ENCODE measurements around the gene CLNK. TPM values are rescaled to one million over a fixed set of nuclear protein-coding genes. Genes with fewer than 3 reads are reported as not detected.

The CLNK gene
- total RNA-seq, 1 donor from 2014 or later: not detected

DNA sequence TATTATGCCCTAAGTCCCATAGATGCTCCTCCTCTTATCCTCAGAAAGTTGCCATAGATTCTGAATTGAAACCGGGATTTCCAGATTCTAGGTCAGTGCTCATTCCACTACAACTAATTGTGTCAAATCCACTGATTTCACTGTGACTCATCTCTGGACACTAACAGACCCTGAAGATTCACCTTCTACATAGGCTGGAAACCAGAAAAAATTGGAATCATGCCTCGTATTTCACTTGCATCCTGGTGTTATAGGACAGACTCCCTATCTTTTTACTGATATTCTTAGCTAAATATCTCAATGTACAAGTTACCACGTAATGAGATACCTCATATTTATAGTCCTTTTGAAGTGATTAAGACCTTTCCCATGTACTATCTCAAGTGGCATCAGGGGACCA lies 36.7 kb downstream of the CLNK start:
- H3K9me3 Mint-ChIP-seq (ENCODE audit: unreplicated experiment): no peaks in the 10 kb centered on the region
- H3K27me3 Mint-ChIP-seq (ENCODE audit: unreplicated experiment): peaks cover 4% of the 10 kb centered on the region
- no peak overlapping the region for H3K27ac Mint-ChIP-seq (ENCODE audit: unreplicated experiment)
- H3K4me3 Mint-ChIP-seq (ENCODE audit: unreplicated experiment): no peak overlapping the region
- no peak for DNase-seq (ENCODE audit: low spot score)
- no peaks in the 10 kb centered on the region for H3K4me1 Mint-ChIP-seq (ENCODE audit: unreplicated experiment)
- TF ChIP-seq, protein P1, sequence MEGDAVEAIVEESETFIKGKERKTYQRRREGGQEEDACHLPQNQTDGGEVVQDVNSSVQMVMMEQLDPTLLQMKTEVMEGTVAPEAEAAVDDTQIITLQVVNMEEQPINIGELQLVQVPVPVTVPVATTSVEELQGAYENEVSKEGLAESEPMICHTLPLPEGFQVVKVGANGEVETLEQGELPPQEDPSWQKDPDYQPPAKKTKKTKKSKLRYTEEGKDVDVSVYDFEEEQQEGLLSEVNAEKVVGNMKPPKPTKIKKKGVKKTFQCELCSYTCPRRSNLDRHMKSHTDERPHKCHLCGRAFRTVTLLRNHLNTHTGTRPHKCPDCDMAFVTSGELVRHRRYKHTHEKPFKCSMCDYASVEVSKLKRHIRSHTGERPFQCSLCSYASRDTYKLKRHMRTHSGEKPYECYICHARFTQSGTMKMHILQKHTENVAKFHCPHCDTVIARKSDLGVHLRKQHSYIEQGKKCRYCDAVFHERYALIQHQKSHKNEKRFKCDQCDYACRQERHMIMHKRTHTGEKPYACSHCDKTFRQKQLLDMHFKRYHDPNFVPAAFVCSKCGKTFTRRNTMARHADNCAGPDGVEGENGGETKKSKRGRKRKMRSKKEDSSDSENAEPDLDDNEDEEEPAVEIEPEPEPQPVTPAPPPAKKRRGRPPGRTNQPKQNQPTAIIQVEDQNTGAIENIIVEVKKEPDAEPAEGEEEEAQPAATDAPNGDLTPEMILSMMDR (IDR thresholded peaks at IDR 0.05; ENCODE audit: unreplicated experiment): no peak
- no peaks in the 10 kb centered on the region for H3K36me3 Mint-ChIP-seq (ENCODE audit: low read depth, unreplicated experiment)

DNA sequence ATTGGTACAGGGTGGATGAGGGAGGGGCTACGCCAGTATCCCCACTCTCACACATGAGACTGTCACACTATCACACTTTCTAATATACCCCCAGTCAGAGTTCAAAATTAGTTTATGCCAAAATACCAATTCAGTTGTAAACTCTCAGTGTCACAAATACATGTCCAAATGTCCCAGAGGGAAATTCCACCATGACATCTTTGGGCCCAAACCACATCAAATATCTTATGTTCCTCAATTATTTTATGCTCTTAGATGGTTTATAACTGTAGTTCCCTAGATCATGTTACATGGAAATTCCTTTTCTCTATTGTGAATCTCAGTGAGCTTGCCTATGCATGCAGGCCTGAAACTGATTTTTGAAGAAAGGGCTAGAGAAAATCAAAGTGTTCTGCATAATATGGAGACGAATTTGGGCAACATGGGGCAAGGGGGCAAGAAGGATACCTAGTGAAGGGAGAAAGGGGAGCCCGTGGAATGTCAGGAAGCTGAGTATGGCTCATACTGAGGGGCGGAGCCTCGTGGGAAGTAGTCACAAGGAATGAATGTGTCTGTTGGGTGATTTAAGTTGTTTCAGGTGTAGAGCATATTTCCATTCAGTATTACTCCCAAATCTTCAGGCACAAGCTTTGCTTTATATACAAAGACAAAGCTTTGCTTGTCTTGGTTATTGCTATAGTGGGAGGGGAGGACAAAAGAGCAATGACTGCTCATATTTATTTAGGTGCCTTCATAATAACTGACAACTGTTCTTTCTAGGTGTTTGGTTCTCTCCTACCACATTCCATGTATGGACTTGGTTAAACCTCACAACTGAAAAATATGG lies 40.8 kb downstream of the CLNK start:
- Mint-ChIP-seq H3K4me1 (ENCODE audit: unreplicated experiment) (no peaks in the 10 kb centered on the region), H3K9me3 (ENCODE audit: unreplicated experiment) (no peaks in the 10 kb centered on the region), H3K36me3 (ENCODE audit: low read depth, unreplicated experiment) (no peaks in the 10 kb centered on the region), H3K4me3 (ENCODE audit: unreplicated experiment) (no peak overlapping the region), H3K27ac (ENCODE audit: unreplicated experiment) (no peak overlapping the region), H3K27me3 (ENCODE audit: unreplicated experiment) (peaks cover 2% of the 10 kb centered on the region)
- DNase-seq (ENCODE audit: low spot score): no peak
- TF ChIP-seq, protein P1 (IDR thresholded peaks at IDR 0.05; ENCODE audit: unreplicated experiment): no peak

DNA sequence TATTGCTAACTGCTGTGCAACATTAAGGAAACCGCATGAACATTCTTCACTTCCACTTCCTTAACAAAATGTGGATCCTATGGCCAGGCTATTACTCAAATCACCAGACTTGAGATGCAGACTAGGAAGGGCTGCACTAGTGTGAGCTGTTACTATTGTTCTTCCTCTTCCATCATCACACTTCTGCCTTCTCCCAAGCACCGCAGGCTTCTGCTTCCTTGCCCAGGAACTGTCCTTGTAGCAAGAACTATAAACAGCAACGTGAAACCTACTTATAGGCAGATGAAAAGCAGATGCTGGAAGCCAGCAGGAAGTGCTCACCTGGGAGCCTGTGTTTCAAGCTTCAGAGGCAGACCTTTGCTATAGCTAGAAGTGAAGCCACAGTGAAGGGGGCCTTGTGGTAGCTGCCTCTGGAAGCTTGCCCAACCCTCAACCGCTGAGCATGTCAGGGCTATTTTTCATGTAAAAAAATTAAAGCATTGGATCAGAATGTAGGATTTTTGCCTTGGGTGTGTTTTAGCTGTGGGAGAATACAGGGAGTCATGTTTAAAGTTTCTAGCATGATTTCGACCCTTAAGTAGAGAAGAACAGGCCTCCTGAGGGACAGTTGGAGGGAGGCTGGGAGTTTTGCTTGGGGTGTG lies 43.9 kb downstream of the CLNK start:
- no peak overlapping the region for H3K4me3 Mint-ChIP-seq (ENCODE audit: unreplicated experiment)
- no peaks in the 10 kb centered on the region for H3K9me3 Mint-ChIP-seq (ENCODE audit: unreplicated experiment)
- TF ChIP-seq, protein P1 (IDR thresholded peaks at IDR 0.05; ENCODE audit: unreplicated experiment): no peak
- H3K4me1 Mint-ChIP-seq (ENCODE audit: unreplicated experiment): no peaks in the 10 kb centered on the region
- H3K36me3 Mint-ChIP-seq (ENCODE audit: low read depth, unreplicated experiment): no peaks in the 10 kb centered on the region
- H3K27me3 Mint-ChIP-seq (ENCODE audit: unreplicated experiment): peaks cover 2% of the 10 kb centered on the region
- H3K27ac Mint-ChIP-seq (ENCODE audit: unreplicated experiment): no peak overlapping the region
- no peak for DNase-seq (ENCODE audit: low spot score)

DNA sequence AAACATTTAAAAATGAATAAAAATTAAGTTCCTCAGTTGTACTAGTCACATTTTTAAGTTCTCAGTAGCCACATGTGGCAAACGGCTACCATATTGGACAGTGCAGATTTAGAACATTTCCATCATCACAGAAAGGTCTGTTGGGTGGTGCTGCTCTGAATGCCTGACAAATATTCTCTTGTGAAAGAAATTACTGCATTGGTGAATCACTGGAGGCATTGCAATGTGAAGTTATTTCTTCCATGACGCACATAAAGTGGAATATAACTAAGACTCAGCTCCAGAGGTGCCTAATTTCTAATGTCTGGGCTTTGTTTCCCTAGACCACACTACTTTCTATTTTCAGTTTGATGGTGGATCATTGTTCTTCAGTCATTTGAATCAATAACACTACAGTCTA lies 44.9 kb downstream of the CLNK start:
- H3K27ac Mint-ChIP-seq (ENCODE audit: unreplicated experiment): no peak overlapping the region
- peaks cover 2% of the 10 kb centered on the region for H3K27me3 Mint-ChIP-seq (ENCODE audit: unreplicated experiment)
- H3K4me1 Mint-ChIP-seq (ENCODE audit: unreplicated experiment): no peaks in the 10 kb centered on the region
- no peaks in the 10 kb centered on the region for H3K36me3 Mint-ChIP-seq (ENCODE audit: low read depth, unreplicated experiment)
- DNase-seq (ENCODE audit: low spot score): no peak
- TF ChIP-seq, protein P1 (IDR thresholded peaks at IDR 0.05; ENCODE audit: unreplicated experiment): no peak
- no peak overlapping the region for H3K4me3 Mint-ChIP-seq (ENCODE audit: unreplicated experiment)
- H3K9me3 Mint-ChIP-seq (ENCODE audit: unreplicated experiment): no peaks in the 10 kb centered on the region

DNA sequence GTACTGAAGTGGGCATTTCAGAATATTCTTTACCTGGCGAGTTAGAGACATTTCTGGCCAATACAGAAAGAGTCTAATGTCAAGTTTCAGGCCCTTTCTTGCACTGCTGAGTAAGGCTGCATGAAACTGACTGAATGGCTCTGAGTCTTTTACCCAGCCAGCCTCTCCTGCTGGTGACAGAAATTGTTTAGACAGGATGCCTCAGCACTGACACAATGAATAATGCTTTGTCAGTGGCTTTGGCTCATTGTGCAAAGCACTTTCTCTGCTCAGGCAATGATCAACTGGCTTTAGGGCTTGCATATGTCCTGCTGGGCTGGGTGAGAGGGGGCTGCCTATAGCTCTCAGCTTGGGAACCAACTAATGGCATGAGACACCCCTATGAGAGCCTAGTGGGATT lies 45.5 kb downstream of the CLNK start:
- DNase-seq (ENCODE audit: low spot score): no peak
- no peak overlapping the region for H3K27ac Mint-ChIP-seq (ENCODE audit: unreplicated experiment)
- no peaks in the 10 kb centered on the region for H3K4me1 Mint-ChIP-seq (ENCODE audit: unreplicated experiment)
- no peaks in the 10 kb centered on the region for H3K36me3 Mint-ChIP-seq (ENCODE audit: low read depth, unreplicated experiment)
- TF ChIP-seq, protein P1 (IDR thresholded peaks at IDR 0.05; ENCODE audit: unreplicated experiment): no peak
- peaks cover 2% of the 10 kb centered on the region for H3K27me3 Mint-ChIP-seq (ENCODE audit: unreplicated experiment)
- H3K4me3 Mint-ChIP-seq (ENCODE audit: unreplicated experiment): no peak overlapping the region
- H3K9me3 Mint-ChIP-seq (ENCODE audit: unreplicated experiment): no peaks in the 10 kb centered on the region
